Right lobe of liver (tissue), 4 donors: ENCODE data around the gene DLK2.

Source experiments
- CTCF ChIP-seq, 4 donors: fragments of 200-600 bp in 3 of 4; fragments of 450-650 bp in 1 of 4; IDR thresholded peaks; one replicate each; pipeline versions ENCODE4 v1.5.1 to v1.8.0; 2016 to 2022; ENCODE audit warnings: antibody characterized with exemption in 4 of 4, mild to moderate bottlenecking in 2 of 4
- POLR2A ChIP-seq: fragments of 450-650 bp; IDR thresholded peaks from one replicate; pipeline ENCODE4 v1.6.1; 2017; ENCODE audit warnings: antibody characterized with exemption, mild to moderate bottlenecking
- donor health status: DM: no; HTN: no; CAD: no.
- donor health status: DM: no; HTN: no; CAD: no.
- donor health status: DM: no; HTN: yes; CAD: no.

DNA sequence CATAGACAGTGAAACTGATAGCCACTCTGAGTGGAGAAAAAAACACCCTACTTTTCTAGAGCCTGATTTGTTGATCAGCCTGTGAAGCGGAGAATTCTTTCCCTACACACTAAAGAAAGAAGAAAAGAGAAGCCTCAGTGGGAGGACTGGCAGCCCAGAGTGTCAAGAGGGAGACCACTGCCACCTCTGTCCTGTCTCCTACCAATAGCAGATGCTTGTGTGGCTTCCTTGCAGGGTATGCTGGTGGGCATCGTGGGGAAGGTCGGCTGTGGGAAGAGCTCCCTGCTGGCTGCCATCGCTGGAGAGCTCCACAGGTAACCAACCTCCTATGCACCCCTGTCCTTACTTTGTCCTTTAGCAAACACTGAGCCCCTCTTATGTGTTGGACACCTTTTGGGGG lies 17.6 kb downstream of the DLK2 start:
- no peak for TF ChIP-seq CTCF (IDR thresholded peaks at IDR 0.05)
- TF ChIP-seq POLR2A: no peak
